NCI-H1930 (cell line): ENCODE results near the gene LYPD3.

Experiments
- DNase-seq, 2 experiments: peaks; one replicate each; lab custom pipeline; 2025; lab: John Stamatoyannopoulos, UW

The LYPD3 gene

DNA sequence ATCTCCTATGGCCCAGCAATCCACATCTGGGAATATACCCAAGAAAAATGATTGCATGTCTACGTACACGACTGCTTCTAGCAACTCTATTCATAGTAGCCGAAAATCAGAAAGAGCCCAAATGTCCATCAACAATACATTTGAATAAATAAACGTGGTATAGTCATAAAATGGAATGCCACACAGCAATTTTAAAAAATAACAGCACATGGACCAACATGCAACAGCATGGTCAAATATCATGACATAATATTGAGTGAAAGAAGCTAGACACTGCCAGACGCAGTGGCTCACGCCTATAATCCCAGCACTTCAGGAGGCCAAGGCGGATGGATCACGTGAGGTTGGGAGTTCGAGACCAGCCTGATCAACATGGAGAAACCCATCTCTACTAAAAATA is 34.4 kb downstream of the LYPD3 start:
- no peak for DNase-seq

DNA sequence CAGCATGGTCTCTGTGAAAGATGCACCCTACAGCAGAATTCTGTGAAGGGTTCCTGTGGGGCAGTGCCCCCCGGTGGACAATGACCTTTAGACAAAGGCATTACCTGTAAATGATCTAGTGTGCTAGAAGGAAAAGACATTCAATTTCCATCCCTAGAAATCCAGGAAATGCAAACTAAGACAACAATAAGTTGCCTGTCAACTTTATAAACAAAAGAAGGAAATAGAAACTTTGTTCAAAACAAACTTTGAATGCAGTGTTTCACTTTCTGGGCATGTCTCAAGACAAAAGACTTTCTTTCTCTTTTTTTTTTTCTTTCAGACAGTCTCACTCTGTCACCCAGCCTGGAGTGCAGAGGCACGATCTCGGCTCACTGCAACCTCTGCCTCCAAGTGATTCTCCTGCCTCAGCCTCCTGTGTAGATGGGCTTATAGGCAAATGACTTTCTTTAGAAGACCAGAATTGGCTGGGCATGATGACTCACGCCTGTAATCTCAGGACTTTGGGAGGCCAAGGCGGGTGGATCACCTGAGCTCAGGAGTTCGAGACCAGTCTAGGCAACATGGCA is 35.2 kb downstream of the LYPD3 start:
- DNase-seq = no peak

DNA sequence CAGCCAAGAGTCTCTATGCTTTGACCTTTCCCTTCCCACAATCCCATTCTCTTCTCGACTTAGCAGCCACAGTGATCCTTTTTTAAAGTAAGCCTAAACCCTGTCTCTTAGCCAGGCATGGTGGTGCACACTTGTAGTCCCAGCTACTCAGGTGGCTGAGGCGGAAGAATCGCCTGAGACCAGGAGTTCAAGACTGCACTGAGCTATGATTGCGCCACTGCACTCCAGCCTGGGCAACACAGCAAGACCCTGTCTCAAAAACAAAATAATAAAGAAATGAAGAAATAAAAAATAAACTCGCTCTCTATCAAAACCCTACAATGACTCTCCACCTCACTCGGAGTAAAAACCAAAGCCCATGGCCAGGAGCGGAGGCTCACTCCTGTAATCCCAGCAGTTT is 36.0 kb downstream of the LYPD3 start:
- DNase-seq = no peak

DNA sequence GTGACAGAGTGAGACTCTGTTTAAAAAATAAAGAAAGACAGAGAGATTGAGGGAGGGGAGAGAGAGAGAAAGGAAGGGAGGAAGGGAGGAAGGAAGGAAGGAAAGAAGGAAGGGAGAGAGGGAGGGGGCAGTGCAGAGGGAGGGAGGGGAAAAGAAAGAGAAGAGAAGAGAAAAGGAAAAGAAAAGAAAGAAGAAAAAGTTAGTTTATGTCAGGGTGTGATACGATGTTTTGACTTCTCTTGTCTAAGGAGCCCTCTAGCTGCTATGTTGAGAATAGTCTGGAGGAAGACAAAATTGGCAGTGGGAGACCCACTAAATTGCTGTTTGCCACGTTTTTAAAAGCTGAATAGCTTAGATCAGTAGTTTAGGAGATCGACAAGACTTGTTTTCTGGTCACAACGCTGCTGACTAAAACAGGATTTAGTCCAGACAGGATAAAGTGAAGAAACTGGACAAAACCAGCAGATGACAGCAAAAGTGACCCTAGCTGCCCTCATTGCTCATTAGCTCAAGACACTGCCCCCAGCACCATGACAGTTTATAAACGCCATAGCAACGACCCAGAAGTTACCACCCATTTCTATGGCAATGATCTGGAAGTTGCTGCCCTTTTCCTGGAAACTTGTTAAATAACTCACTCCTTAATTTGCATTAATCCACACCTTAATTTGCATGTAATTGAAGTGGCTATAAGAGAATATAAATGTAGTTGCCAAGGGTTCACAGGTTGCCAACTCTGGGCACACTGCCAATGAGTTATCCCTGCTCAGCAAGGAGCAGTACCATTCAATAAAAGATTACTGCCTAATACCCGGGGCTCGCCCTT is 39.6 kb downstream of the LYPD3 start:
- DNase-seq = no peak

DNA sequence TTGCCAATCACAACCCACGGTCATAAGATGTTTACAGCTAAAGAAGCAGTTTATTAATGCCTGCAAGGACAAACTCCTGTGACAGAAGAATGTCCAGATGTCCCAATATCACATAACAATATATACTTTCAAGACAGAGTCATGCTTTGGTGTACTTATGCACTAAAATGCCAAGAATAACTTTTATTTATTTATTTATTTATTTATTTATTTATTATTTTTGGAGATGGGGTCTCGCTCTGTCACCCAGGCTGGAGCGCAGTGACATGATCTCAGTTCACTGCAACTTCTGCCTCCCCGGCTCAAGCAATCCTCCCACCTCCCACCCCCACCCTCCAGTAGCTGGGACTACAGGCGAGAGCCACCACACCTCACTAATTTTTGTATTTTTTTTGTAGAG is 41.6 kb downstream of the LYPD3 start:
- DNase-seq = no peak

DNA sequence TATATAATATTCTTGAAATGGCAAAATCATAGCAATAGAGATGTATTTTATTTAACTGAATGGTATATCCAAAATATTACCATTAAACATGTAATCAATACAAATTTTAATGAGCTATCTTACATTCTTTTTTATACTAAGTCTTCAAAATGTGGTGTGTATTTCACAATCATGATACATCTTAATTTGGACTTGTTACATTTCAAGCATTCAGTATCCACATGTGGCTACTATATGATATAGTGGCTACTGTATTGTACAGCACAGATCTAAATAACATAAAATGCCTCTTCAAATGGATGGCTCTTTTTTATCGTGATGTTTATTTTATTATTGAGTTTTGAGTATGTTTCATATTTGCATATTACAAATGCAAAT is 42.7 kb downstream of the LYPD3 start:
- DNase-seq = no peak

DNA sequence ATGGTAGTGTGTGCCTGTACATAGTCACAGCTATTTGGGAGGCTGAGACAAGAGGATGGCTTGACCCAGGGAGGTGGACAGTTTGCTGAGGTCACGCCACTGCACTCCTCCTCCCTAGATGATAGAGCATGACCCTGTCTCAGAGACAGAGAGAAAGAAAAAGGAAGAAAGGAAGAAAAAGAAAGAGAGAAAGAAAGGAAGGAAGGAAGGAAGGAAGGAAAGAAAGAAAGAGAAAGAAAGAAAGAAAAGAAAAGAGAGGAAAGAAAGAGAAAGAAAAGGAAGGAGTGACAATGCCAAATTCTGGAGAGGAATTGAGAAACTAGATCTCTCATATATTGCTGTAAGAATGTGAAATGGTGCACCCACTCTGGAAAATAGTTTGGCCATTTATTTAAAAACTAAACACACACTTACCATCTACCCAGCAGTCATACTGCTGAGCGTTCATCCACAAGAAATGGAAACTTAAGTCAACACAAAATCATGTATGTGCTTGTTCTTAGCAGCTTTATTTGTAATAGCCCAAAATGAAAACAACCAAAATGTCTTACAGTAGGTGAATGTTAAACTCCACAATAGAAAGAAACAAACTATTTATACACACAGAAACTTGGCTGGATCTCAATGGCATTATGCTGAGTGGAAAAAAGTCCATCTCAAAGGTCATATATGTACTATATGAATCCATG is 43.3 kb downstream of the LYPD3 start:
- no peak for DNase-seq

DNA sequence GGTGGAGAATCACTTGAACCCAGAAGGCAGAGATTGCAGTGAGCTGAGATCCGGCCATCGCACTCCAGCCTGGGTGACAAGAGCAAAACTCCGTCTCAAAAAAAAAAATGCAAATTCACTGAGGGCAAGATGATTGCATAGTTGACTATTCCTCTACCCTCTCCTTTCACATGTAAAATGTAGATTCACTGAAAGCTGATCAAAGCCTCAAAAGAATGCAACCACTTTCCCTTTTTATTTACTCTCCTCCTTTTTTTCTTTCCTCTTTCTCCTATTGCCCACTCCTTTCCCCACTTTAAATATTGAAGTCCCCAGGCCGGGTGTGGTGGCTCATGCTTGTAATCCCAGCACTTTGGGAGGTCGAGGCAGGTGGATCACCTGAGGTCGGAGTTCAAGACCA is 44.5 kb downstream of the LYPD3 start:
- no peak for DNase-seq

DNA sequence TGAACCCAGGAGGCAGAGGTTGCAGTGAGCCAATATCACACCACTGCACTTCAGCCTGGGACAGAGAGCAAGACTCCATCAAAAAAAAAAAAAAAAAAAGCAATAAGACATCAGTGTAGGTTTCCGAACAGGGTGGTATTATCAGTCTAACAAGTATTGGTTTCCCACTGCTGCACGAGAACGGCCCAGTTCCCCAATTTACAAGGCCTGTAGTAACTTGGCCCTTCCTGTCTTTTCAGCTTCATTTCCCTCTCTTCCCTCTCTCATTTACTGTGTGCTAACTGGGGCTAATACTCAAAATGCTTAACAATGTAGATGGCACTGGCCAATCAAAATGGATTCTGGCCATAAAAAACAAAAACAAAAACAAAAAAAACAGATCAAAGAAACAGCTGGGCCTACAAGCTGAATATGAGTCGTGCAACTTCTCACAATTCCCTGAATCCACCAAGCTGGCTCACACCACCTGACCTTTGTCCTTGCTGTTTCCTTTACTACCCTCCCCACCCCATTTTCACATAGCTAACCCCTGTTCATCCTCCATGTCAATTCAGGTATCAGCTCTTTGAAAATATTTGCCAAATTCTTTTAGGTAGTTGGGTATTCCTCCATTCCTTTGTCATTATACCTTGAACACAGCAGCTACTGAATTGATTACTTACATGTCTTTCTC is 48.3 kb downstream of the LYPD3 start:
- DNase-seq = no peak

DNA sequence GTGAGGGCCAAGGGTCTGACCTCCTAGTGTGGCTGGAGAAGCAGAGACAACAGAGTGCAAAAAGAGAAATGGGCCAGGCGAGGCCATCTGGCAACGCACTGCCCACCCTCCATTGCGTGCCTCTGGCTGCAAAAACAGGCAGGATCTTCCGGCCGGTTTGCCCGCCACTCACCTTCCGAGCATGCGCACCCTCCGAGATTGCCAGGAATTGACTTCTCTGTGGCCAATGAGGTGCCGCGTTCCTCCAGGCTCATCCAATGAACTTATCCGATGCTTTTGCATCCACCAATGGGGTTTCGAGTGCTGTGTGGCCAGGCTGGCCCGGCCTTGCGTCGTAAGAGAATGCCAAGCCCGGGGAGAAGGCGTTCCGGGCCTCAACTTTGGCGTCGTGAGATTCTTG is 50.9 kb downstream of the LYPD3 start, which contains the start of gene TEX101:
Gene TEX101, plus strand, starts transcription at position 337 of the 400 bp plus-strand sequence. CDS start 1,030 bp downstream, outside the sequence.
- DNase-seq = no peak

DNA sequence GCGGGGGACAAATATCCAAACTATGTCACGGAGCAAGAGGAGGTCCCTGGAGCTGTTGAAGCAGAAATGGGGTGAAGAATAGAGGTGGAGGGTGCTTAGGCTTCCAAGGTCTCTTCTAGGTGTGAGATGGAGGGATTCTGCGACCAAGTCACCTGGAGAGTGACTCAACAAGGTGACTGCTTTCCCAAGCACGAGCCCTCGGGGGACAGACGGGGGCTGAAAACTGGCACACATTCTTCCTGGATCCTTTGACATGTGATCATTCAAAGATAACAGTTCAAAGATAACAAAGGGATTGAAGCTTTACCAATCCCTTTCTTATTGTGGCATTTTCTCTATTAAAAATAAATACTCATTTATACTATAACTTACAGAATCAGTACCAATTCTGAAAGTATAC is 53.0 kb downstream of the LYPD3 start:
- no peak for DNase-seq
